HEK293T (cell line): ENCODE results near the gene CXXC5.
"Not testable (repeated sequence)": the region's sequence is repeated elsewhere in the genome, so short reads cannot be mapped to it uniquely, and the experiment has no call there.

Experiments used
- CTCF ChIA-PET: fragments of 350-600 bp; formaldehyde crosslinking; extraction: SDS; loops from one replicate; lab custom pipeline; 2021; ENCODE audit warnings: antibody characterized with exemption, inconsistent platforms; lab: Yijun Ruan, JAX
- POLR2A ChIA-PET: fragments of 350-600 bp; formaldehyde crosslinking; extraction: SDS; loops from one replicate; lab custom pipeline; 2020; ENCODE audit warnings: antibody characterized with exemption, inconsistent platforms; lab: Yijun Ruan, JAX
- DNase-seq: peaks from one replicate; pipeline ENCODE4 v3.0.0; 2012; ENCODE audit warnings: mixed read lengths; ENCODE audit errors: extremely low spot score
- ARNT ChIP-seq: fragments of 450-650 bp; IDR thresholded peaks from 2 replicates; pipeline ENCODE4 v1.6.1; 2017; ENCODE audit warnings: mild to moderate bottlenecking
- BHLHE40 ChIP-seq: fragments of 450-650 bp; IDR thresholded peaks from 2 replicates; pipeline ENCODE4 v1.6.1; 2016; ENCODE audit warnings: mild to moderate bottlenecking, moderate library complexity, borderline replicate concordance
- CTBP1 ChIP-seq: fragments of 450-650 bp; IDR thresholded peaks from 2 replicates; pipeline ENCODE4 v1.6.1; 2016; ENCODE audit warnings: borderline replicate concordance
- ELF4 ChIP-seq: fragments of 450-650 bp; IDR thresholded peaks from 2 replicates; pipeline ENCODE4 v1.6.1; 2017; ENCODE audit warnings: antibody characterized with exemption
- FOXA1 ChIP-seq: fragments of 450-650 bp; IDR thresholded peaks from 2 replicates; pipeline ENCODE4 v1.6.1; 2016; ENCODE audit warnings: mild to moderate bottlenecking
- FOXK2 ChIP-seq: fragments of 450-650 bp; IDR thresholded peaks from 2 replicates; pipeline ENCODE4 v1.6.1; 2016; ENCODE audit warnings: mild to moderate bottlenecking
- FOXM1 ChIP-seq: fragments of 450-650 bp; IDR thresholded peaks from 2 replicates; pipeline ENCODE4 v1.6.1; 2017; ENCODE audit warnings: mild to moderate bottlenecking, borderline replicate concordance
- HDGF ChIP-seq: fragments of 450-650 bp; IDR thresholded peaks from 2 replicates; pipeline ENCODE4 v1.6.1; 2017; ENCODE audit warnings: antibody characterized with exemption, borderline replicate concordance
- L3MBTL2 ChIP-seq: fragments of 450-650 bp; conservative IDR thresholded peaks from 2 replicates; pipeline ENCODE4 v1.6.1; 2016; ENCODE audit warnings: mild to moderate bottlenecking
- LEF1 ChIP-seq: fragments of 450-650 bp; IDR thresholded peaks from 2 replicates; pipeline ENCODE4 v1.6.1; 2017; ENCODE audit warnings: mild to moderate bottlenecking, borderline replicate concordance
- NFRKB ChIP-seq: fragments of 450-650 bp; IDR thresholded peaks from 2 replicates; pipeline ENCODE4 v1.6.1; 2016; ENCODE audit warnings: mild to moderate bottlenecking, moderate library complexity
- PKNOX1 ChIP-seq: fragments of 450-650 bp; IDR thresholded peaks from 2 replicates; pipeline ENCODE4 v1.6.1; 2016
- SP1 ChIP-seq: fragments of 450-650 bp; IDR thresholded peaks from 2 replicates; pipeline ENCODE4 v1.6.1; 2017
- SUZ12 ChIP-seq: fragments of 450-650 bp; IDR thresholded peaks from 2 replicates; pipeline ENCODE4 v1.6.1; 2016; ENCODE audit warnings: mild to moderate bottlenecking
- TARDBP ChIP-seq: fragments of 450-650 bp; IDR thresholded peaks from 2 replicates; pipeline ENCODE4 v1.6.1; 2016
- ZNF384 ChIP-seq: fragments of 450-650 bp; IDR thresholded peaks from 2 replicates; pipeline ENCODE4 v1.6.1; 2016

Gene CXXC5

GRCh38 chr5:139711906-139712224 is 63.7 kb downstream of the CXXC5 start:
- no peak for DNase-seq
- TF ChIP-seq SP1 (no peak), PKNOX1 (no peak), FOXM1 (no peak), LEF1 (no peak), ZNF384 (no peak), FOXA1 (no peak), HDGF (no peak), TARDBP (no peak), L3MBTL2 (no peak), BHLHE40 (no peak), ELF4 (no peak), NFRKB (no peak), ARNT (no peak)
- ChIA-PET CTCF (interaction anchor here (1.0 to 2.2 kb wide), 3 partner anchors 11 to 54 kb away, joined by 3 to 12 read pairs (median 3); no protein-coding TSS in a partner anchor), POLR2A (no interaction called here)

- POLR2A ChIA-PET = no interaction called here
- CTCF ChIA-PET = interaction anchor here (1.0 to 2.2 kb wide), 2 partner anchors 11 to 53 kb away, joined by 3 to 12 read pairs; no protein-coding TSS in a partner anchor
- no peak for DNase-seq
- TF ChIP-seq L3MBTL2 (no peak), FOXA1 (no peak), LEF1 (no peak), SUZ12 (no peak), BHLHE40 (no peak), TARDBP (no peak), SP1 (no peak), NFRKB (no peak), HDGF (no peak), ELF4 (no peak), CTBP1 (no peak), ARNT (no peak), FOXK2 (no peak), FOXM1 (no peak), ZNF384 (no peak), PKNOX1 (no peak)
Measured at GRCh38 chr5:139712412-139712811, 64.3 kb downstream of the CXXC5 start.

DNA sequence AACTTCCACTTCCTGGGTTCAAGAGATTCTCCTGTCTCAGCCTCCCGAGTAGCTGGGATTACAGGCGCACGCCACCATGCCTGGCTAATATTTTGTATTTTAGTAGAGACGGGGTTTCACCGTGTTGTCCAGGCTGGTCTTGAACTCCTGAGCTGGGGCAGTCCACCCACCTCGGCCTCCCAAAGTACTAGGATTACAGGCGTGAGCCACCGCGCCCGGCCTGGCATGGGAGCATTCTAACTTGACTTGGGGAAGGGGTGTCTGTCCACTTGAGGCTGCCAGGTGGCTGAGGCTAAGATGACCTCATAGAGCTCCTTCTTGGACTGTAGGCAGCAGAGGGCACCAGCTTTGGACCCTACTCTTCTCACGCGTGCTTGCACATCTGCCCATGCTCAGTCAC is 65.7 kb downstream of the CXXC5 start:
- CTCF ChIA-PET, DNase-seq, POLR2A ChIA-PET: not testable (repeated sequence)

DNA sequence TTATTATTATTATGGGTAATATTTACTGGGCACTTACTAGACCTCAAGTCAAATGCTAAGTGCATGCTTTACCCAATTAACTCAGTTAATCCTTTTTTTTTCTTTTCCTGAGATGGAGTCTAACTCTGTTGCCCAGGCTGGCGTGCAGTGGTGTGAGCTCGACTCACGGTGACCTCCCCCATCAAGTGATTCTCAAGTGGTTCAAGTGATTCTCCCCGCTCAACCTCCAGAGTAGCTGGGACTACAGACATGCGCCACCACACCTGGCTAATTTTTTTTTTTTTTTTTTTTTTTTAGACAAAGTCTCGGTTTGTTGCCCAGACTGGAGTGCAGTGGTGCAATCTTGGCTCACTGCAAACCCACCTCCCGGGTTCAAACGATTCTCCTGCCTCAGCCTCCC is 69.1 kb downstream of the CXXC5 start:
- ChIA-PET POLR2A (no interaction called here), CTCF (interaction anchor here (2.0 kb wide), 1 partner anchor 48 kb away, joined by 5 read pairs; no protein-coding TSS in a partner anchor)
- DNase-seq = no peak
- no peak for TF ChIP-seq FOXM1
- no peak for TF ChIP-seq CTBP1
- TF ChIP-seq BHLHE40 = no peak
- TF ChIP-seq L3MBTL2 = no peak
- no peak for TF ChIP-seq SUZ12
- no peak for TF ChIP-seq HDGF
- no peak for TF ChIP-seq ARNT
- TF ChIP-seq FOXK2 = no peak
- TF ChIP-seq SP1 = no peak
- no peak for TF ChIP-seq ELF4
- TF ChIP-seq PKNOX1 = no peak
- TF ChIP-seq ZNF384 = no peak
- TF ChIP-seq FOXA1 = no peak

DNA sequence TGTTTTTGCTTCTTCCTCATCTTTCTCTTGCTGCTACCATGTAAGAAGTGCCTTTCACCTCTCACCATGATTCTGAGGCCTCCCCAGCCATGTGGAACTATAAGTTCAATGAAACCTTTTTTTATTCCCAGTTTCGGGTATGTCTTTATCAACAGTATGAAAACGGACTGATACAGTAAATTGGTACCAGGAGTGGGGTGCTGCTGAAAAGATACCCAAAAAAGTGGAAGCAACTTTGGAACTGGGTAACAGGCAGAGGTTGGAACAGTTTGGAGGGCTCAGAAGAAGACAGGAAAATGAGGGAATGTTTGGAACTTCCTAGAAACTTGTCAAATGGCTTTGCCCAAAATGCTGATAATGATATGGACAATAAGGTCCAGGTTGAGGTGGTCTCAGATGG is 70.3 kb downstream of the CXXC5 start:
- POLR2A ChIA-PET, CTCF ChIA-PET, DNase-seq: not testable (repeated sequence)

GRCh38 chr5:139719970-139720369 is 71.8 kb downstream of the CXXC5 start:
- POLR2A ChIA-PET, DNase-seq: not testable (repeated sequence)
- CTCF ChIA-PET = interaction anchor here (0.7 kb wide), 1 partner anchor 548 kb away, joined by 3 read pairs; no protein-coding TSS in a partner anchor

DNA sequence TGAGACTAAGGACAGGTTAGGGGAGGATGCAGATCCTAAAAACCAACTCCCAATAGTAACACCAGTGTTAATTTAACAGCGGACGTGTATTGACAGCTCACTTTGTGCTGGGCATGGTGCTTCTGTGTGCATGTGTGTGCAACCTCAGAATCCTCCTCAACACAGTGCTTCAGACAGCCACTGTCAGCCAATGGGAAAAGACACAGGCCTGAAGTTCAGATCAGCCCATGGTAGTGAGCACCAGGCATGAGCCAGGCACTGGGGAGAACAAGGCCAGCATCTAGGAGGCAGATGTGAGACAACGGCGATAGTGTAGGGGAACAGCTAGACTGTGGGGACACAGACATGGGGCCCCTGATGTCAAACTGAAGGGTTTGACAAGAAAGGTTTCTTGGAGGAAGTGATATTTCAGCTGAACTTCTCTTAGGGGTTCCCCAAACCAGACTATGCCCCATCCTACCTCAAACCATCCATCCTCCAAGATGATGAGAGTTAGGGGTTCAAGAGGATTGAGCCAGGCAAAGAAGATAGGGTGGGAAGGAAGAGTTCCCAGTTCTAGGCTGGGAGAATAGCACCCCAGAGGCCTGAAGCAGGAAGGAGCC is 75.9 kb downstream of the CXXC5 start:
- no peak for DNase-seq
- POLR2A ChIA-PET = no interaction called here
- CTCF ChIA-PET = interaction anchor here (0.9 kb wide), 1 partner anchor 41 kb away, joined by 3 read pairs; no protein-coding TSS in a partner anchor
- TF ChIP-seq LEF1 (no peak), HDGF (no peak), SUZ12 (no peak), PKNOX1 (no peak), CTBP1 (no peak), FOXA1 (no peak), ARNT (no peak), TARDBP (no peak), NFRKB (no peak), SP1 (no peak), L3MBTL2 (no peak), FOXK2 (no peak), ZNF384 (no peak), BHLHE40 (no peak), FOXM1 (no peak), ELF4 (no peak)
